ENCODE results near the gene CDKN3.

CDKN3 gene

DNA sequence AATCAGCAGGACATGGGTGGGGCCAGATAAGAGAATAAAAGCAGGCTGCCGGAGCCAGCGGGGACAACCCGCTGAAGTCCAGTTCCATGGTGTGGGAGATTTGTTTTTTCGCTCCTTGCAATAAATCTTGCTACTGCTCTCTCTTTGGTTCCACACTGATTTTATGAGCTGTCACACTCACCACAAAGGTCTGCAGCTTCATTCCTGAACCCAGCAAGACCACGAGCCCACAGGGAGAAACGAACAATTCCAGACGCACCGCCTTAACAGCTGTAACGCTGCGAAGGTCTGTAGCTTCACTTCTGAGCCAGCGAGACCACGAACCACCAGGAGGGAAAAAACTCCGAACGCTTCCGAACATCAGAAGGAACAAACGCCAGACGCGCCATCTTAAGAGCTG is 47.2 kb downstream of the CDKN3 start:
- in situ Hi-C loops (cut with MboI; ENCODE audit: low pct_unique_long_range_greater_than_20kb, low sequenced_read_pairs, unreplicated experiment), result no loop called here
- TF ChIP-seq, protein P1, sequence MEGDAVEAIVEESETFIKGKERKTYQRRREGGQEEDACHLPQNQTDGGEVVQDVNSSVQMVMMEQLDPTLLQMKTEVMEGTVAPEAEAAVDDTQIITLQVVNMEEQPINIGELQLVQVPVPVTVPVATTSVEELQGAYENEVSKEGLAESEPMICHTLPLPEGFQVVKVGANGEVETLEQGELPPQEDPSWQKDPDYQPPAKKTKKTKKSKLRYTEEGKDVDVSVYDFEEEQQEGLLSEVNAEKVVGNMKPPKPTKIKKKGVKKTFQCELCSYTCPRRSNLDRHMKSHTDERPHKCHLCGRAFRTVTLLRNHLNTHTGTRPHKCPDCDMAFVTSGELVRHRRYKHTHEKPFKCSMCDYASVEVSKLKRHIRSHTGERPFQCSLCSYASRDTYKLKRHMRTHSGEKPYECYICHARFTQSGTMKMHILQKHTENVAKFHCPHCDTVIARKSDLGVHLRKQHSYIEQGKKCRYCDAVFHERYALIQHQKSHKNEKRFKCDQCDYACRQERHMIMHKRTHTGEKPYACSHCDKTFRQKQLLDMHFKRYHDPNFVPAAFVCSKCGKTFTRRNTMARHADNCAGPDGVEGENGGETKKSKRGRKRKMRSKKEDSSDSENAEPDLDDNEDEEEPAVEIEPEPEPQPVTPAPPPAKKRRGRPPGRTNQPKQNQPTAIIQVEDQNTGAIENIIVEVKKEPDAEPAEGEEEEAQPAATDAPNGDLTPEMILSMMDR (IDR thresholded peaks at IDR 0.05; ENCODE audit: extremely low read depth, insufficient read depth, missing control alignments), result no peak
- DNase-seq (ENCODE audit: low spot score), result no peak

DNA sequence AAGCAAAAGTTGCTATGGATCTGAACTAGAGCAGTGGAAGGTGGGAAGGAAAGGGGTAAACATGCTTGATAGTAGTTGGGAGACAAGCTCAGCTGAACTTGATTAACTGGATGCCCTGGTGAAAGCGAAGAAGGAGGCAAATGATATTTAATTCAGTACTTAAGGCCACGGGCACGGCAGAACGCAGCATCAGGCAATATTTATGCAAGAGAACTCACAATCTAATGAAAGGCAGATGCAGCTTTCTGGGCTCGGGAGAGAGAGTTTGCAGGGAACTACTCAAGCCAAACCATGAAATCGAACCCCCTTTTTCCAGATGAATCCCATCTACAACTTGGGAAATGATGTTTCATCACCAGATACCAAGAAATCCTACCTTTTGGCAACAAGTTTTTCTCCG is 47.9 kb downstream of the CDKN3 start:
- no peak for DNase-seq (ENCODE audit: low spot score)
- in situ Hi-C loops (cut with MboI; ENCODE audit: low pct_unique_long_range_greater_than_20kb, low sequenced_read_pairs, unreplicated experiment), result no loop called here
- TF ChIP-seq, protein P1 (IDR thresholded peaks at IDR 0.05; ENCODE audit: extremely low read depth, insufficient read depth, missing control alignments), result no peak

DNA sequence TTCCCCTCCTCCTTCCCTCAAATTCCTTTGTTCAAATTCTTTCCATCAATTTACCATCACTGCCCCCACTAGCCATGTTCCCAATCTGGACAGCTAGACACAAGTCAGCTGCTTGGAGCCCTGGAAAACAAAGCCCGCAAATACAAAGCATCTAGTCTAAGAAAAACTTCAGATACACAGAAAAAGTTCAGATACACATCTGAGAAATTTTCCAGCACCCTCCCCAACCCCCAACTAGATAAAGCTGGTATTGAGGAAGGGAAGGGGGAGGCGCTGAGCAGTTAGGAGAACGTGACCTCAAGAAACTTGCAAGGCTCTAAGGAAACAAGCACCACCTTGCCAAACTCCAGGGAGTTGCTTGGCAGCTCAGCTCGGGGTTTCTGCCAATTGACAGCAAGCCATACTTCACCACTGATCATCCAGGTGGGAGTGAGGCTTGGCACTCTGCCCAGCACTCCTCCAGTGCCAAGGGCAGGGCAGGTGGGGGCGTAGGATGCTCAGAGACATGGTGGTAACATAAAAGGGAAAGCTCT is 49.4 kb downstream of the CDKN3 start:
- in situ Hi-C loops (cut with MboI; ENCODE audit: low pct_unique_long_range_greater_than_20kb, low sequenced_read_pairs, unreplicated experiment), result no loop called here
- TF ChIP-seq, protein P1 (IDR thresholded peaks at IDR 0.05; ENCODE audit: extremely low read depth, insufficient read depth, missing control alignments), result no peak
- no peak for DNase-seq (ENCODE audit: low spot score)

DNA sequence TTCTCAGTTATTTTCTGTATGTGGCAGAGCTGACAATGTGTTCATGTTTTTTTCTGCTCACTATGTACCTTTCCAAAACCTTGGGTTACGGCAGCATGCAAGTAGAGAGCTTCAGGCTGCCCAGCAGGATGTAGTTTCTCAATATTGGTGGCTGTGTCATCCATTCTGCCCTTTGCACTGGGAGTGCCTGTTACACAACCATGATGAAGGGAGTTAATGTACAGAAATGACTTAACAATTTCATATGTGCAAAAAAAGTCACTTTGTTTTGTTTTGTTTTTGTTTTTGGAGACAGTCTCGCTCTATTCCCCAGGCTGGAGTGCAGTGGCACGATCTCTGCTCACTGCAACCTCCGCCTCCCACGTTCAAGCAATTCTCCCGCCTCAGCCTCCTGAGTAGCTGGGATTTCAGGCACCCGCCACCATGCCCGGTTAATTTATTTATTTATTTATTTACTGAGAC is 50.5 kb downstream of the CDKN3 start:
- no peak for DNase-seq (ENCODE audit: low spot score)
- TF ChIP-seq, protein P1 (IDR thresholded peaks at IDR 0.05; ENCODE audit: extremely low read depth, insufficient read depth, missing control alignments), result no peak
- in situ Hi-C loops (cut with MboI; ENCODE audit: low pct_unique_long_range_greater_than_20kb, low sequenced_read_pairs, unreplicated experiment), result no loop called here

DNA sequence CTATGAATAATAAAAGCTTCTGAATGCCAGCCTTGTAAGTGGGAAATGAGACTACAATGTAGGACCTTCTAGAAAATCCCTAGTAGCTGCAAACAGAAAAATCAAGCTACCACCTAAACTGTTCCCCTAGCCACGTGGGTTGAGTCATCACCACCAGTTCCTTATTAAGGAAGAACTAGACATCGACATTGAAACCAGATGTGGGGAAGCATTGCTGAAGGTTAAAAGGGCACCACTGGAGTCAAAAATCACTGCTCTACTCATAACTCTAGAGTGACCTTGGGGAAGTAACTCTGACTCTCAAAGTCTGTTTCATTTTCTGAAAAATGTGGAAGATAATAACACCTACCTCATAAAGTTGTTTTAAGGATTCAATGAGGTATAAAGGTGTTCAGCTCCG is 53.7 kb downstream of the CDKN3 start:
- in situ Hi-C loops (cut with MboI; ENCODE audit: low pct_unique_long_range_greater_than_20kb, low sequenced_read_pairs, unreplicated experiment), result no loop called here
- no peak for DNase-seq (ENCODE audit: low spot score)
- TF ChIP-seq, protein P1 (IDR thresholded peaks at IDR 0.05; ENCODE audit: extremely low read depth, insufficient read depth, missing control alignments), result no peak

DNA sequence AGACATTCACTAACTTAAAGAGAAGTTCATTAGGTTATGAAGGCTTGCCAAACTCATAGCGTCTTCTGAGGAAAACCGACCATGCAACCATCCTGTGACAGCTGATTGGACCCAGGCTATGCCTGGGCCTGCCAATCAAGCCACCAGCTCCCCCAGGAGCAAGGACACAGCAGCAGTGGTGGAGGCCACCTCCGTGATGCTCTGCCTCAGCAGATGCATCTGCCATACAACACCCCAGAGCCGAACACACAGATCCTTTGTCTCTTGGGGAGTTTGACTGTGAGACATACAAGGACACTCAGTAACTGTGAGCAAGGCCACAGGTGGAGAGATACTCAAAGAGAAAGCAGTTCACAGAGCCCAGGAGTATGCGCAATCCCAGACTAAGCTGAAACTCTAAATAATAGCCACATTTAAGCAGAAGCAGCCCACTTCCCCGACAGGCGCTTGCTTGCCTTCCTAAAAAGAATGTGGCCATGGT is 54.4 kb downstream of the CDKN3 start:
- TF ChIP-seq, protein P1 (IDR thresholded peaks at IDR 0.05; ENCODE audit: extremely low read depth, insufficient read depth, missing control alignments), result no peak
- in situ Hi-C loops (cut with MboI; ENCODE audit: low pct_unique_long_range_greater_than_20kb, low sequenced_read_pairs, unreplicated experiment), result no loop called here
- no peak for DNase-seq (ENCODE audit: low spot score)

Data from GM13977 (cell line).